ENCODE results near the gene LHFPL3.

GRCh38 chr7:104509874-104510273 is 181.5 kb downstream of the LHFPL3 start:
- TF ChIP-seq MXI1 (conservative IDR thresholded peaks at IDR 0.05; ENCODE audit: poor library complexity, severe bottlenecking) (no peak), CTCF (IDR thresholded peaks at IDR 0.05; ENCODE audit: poor library complexity, severe bottlenecking) (no peak)
